ENCODE measurements around the gene ANKRD27.
A peak's percentile ranks its signal among the peaks of the same experiment; 100 is the strongest.
"Not testable (repeated sequence)": the region's sequence is repeated elsewhere in the genome, so short reads cannot be mapped to it uniquely, and the experiment has no call there.

The ANKRD27 gene

GRCh38 chr19:32674931-32675719 lies at the start of gene ANKRD27:
ANKRD27 (minus strand) TSS chr19:32675180; CDS start chr19:32659015, 16,165 bp downstream.
- DNase-seq, result peak; percentile 98 to 99

GRCh38 chr19:32720936-32721250 lies 45.9 kb upstream of the ANKRD27 start:
- no peak for DNase-seq

DNA sequence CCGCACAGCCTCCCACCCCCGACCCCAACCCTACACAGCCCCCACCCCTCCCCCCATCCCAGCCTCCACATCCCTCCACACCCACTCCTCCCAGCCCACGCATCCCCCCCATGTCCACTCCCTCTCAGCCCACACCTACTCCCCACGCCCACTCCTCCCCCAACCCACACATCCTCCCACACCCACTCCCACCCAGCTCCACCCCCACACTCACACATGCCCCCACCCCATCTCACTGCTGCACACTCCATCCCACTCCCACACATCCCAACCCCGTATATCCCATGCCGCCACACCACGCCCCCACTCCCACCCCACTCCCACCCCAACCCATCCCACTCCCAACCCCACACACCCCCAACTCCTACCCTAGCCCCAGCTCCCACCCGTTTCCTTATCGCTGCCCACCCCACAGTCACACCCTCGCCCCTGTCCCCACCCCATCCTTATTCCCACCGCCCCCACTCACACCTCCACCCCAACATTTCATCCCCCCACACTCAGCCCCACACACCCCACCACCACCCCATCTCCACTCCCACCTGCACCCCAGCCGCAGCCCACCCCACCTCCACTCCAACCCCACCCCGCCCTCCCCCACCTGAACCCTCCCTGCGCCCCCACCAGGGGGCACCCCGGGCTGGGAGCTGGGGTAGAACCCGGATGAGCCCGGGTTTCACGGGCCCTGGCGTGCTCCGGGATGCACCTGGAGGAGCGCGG lies 45.4 kb upstream of the ANKRD27 start:
- no peak for DNase-seq

DNA sequence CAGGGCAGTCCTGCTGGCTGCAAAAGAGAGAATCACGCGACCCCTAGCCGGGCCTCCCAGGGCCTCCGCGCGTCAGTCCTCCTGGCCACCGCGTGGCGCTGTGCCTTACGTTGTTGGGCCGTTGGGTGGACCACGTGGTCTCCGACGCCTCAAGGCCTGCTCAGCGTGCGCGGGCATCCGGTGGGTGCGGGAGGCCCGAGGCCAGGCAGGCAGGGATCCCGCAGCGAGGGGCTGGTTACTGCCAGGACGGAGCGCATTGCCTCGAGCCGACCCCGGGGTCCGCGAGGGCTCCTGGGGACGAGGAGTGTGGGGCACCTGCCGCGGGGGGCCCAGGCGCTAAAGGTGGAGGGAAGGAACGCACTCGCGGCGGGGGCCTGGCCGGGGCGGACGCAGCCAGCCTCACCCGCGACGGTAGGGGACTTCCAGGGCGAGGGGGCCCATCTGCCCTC lies 44.7 kb upstream of the ANKRD27 start, which contains the start of gene TDRD12:
TSS of gene TDRD12 (plus strand) at position 157 of the 449 bp plus-strand sequence. CDS start 306 bp downstream, outside the sequence.
- DNase-seq, result no peak

DNA sequence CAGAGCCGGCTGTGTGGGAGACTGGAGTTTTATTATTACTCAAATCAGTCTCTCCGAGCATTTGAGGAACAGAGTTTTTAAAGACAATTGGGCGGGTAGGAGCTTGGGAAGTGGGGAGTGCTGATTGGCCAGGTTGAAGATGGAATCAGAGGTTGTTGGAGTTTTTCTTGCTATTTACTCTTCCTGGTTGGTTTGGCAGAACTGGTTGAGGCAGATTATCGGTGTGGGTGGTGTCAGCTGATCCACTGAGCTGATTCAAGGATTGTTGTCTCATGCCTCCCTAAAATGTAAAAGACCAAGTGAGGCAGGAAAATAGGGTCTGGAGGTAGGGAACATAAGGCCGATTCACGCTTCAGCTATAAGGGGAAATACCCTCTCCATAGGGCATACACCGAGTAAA lies 43.3 kb upstream of the ANKRD27 start:
- no peak for DNase-seq

GRCh38 chr19:32717496-32717895 lies 42.5 kb upstream of the ANKRD27 start:
- DNase-seq, result peak in 1 of 2 experiments; percentile 25

GRCh38 chr19:32716203-32716602 lies 41.2 kb upstream of the ANKRD27 start:
- DNase-seq, result not testable (repeated sequence)

DNA sequence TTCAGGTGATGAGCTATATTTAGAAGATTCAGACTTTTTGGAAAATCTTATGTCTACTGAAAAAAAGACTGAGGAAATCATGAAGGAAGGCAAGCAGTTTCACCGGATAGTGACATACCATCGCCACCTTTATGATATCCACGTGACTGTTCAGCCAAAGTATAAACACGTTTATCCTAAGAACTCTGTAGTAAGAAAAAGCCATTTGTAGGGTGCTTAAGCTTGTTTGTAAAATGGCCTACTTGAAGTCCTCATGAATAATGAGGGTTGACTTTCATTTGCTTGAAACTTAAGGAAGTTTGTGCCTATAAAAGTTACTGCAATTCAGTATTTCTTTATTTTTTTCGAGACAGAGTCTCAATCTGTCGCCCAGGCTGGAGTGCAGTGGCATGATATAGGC lies 36.8 kb upstream of the ANKRD27 start:
- no peak for DNase-seq

DNA sequence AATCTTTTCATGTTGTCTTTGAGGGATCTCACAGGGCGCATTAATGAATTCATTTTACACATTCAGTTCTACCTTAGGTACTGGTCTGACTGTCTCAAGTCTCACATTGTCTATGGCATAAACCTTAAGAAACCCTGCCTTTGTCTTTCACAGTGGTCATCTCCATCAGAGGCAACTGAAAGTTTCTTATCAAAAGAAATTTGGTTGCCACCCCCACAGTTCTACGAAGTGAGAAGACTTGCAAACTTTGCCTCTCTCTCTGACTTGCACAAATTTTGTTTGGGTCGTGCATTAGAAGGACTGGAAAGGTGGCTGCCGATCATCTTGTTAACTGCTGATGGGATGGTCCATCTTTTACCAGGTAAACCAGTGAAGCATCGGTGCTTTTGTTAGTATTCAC lies 34.1 kb upstream of the ANKRD27 start:
- DNase-seq, result no peak

GRCh38 chr19:32708457-32708856 lies 33.5 kb upstream of the ANKRD27 start:
- no peak for DNase-seq

DNA sequence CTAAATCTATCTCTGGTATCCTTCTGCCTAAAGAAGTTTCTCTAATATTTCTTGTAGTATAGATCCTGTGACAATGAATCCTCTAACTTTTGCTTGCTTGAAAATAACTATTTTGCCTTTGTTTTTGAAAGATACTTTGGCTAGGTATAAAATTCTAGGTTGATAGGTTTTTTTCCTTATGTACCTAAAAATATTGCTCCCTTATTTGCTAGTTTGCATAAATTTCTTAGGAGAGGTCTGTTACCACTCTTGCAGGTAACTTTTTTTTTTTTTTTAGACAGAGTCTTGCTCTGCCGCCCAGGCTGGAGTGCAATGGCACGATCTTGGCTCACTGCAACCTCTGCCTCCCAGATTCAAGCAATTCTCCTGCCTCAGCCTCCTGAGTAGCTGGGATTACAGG lies 29.0 kb upstream of the ANKRD27 start:
- not testable (repeated sequence) for DNase-seq

GRCh38 chr19:32702010-32702409 lies 27.0 kb upstream of the ANKRD27 start:
- DNase-seq, result no peak

GRCh38 chr19:32700129-32700528 lies 25.1 kb upstream of the ANKRD27 start:
- not testable (repeated sequence) for DNase-seq

GRCh38 chr19:32696771-32697170 lies 21.8 kb upstream of the ANKRD27 start:
- DNase-seq, result not testable (repeated sequence)

- DNase-seq, result not testable (repeated sequence)
Observed at GRCh38 chr19:32695506-32695905, 20.5 kb upstream of the ANKRD27 start.

- DNase-seq, result not testable (repeated sequence)
Observed at GRCh38 chr19:32694851-32695250, 19.9 kb upstream of the ANKRD27 start.

DNA sequence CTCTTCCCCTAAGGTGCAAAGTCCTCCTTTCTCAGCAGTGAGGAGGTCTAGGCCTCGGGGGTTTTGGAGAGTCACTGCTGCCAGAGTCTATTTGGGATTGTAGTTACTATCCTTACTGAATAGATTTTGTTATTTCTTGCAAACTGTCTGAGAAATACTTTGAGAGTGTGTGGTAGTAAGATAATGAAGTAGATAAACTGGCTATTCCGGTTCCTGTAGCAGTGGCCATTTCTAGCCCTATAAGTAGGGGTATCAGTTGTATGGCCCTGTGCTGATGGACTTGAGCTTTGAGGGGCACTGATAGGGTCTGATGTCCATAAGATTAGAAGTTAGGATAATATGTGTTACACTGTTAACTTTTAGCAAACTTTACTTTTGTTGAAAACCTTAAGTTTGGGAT lies 19.3 kb upstream of the ANKRD27 start:
- DNase-seq, result not testable (repeated sequence)

GRCh38 chr19:32693151-32694108 lies 18.4 kb upstream of the ANKRD27 start:
- not testable (repeated sequence) for DNase-seq

- no peak for DNase-seq
Observed at GRCh38 chr19:32692727-32693061, 17.7 kb upstream of the ANKRD27 start.

- DNase-seq, result peak in 1 of 2 experiments; percentile 43
Observed at GRCh38 chr19:32691952-32692726, 17.2 kb upstream of the ANKRD27 start.

DNA sequence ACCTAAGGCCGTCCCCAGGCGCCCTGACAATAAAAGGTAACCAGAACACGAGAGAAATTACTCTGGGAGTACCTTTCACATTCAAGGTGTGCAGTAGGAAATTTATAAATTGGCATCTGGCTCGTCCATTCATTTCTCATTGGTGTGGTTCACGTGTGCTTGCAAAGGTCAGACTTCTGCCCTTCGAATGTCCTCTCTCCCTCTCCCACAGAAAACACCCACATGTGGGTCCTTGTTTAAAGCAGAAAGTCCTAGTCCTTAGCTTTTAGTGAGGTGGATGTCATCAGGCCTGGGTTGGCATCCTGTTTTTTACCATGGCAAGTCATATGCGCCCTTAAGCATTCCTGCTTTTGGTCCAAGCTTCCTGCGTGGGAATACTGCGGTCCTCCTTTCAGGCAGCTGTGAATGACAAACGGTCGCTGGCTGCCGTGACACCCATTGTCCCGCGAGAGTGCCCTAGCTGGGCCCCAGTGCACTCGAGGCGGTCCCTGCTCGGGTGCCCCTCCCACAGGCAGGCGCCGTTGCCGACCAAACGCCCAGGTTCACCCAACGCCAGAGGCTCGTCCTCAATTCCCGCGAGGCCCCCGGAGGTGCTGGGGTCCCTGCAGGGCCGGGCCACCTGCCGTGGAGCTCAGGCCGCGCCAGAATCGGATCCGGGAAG lies 16.4 kb upstream of the ANKRD27 start, which contains the start of gene NUDT19:
TSS of gene NUDT19 (plus strand) at position 531 of the 661 bp plus-strand sequence. CDS start 140 bp downstream, outside the sequence.
- DNase-seq, result peak; percentile 49 to 82

Data from NCI-H446 (cell line).